ENCODE results near the gene TENM3.

Gene TENM3

GRCh38 chr4:182453830-182454229, 210.6 kb downstream of the TENM3 start:
- no peaks in the 10 kb centered on the region for H4K20me1 ChIP-seq (ENCODE audit: insufficient read depth, low read length)
- no peak for TF ChIP-seq EZH2phosphoT487 (IDR thresholded peaks at IDR 0.05; ENCODE audit: low read depth)
- no peak for TF ChIP-seq CTCF (IDR thresholded peaks at IDR 0.05; ENCODE audit: low read depth, low read length)
- no peaks in the 10 kb centered on the region for H3K36me3 ChIP-seq (replicated peaks; ENCODE audit: low read depth, low read length)
- H2AFZ ChIP-seq (ENCODE audit: low read depth, low read length) = no peak overlapping the region
- H3K4me1 ChIP-seq (ENCODE audit: low read length) = no peaks in the 10 kb centered on the region
- no peaks in the 10 kb centered on the region for H3K79me2 ChIP-seq (ENCODE audit: low read length)
- H3K9ac ChIP-seq (ENCODE audit: low read length) = no peak overlapping the region
- no peak overlapping the region for H3K4me2 ChIP-seq (ENCODE audit: low read length)
- no peak overlapping the region for H3K4me3 ChIP-seq (ENCODE audit: low read length)
- H3K9me3 ChIP-seq (ENCODE audit: insufficient read depth, low read length) = no peaks in the 10 kb centered on the region
- H3K27ac ChIP-seq (ENCODE audit: low read length) = no peak overlapping the region
- H3K27me3 ChIP-seq (ENCODE audit: low read depth, low read length) = no peaks in the 10 kb centered on the region

- Histone ChIP-seq H3K4me3 (ENCODE audit: low read length) (no peak overlapping the region), H3K4me2 (ENCODE audit: low read length) (no peak overlapping the region), H3K27me3 (ENCODE audit: low read depth, low read length) (no peaks in the 10 kb centered on the region), H3K36me3 (replicated peaks; ENCODE audit: low read depth, low read length) (no peaks in the 10 kb centered on the region), H3K9ac (ENCODE audit: low read length) (no peak overlapping the region), H3K4me1 (ENCODE audit: low read length) (no peaks in the 10 kb centered on the region), H2AFZ (ENCODE audit: low read depth, low read length) (no peak overlapping the region), H3K79me2 (ENCODE audit: low read length) (no peaks in the 10 kb centered on the region), H4K20me1 (ENCODE audit: insufficient read depth, low read length) (no peaks in the 10 kb centered on the region), H3K27ac (ENCODE audit: low read length) (no peak overlapping the region), H3K9me3 (ENCODE audit: insufficient read depth, low read length) (no peaks in the 10 kb centered on the region)
- TF ChIP-seq CTCF (IDR thresholded peaks at IDR 0.05; ENCODE audit: low read depth, low read length) (no peak), EZH2phosphoT487 (IDR thresholded peaks at IDR 0.05; ENCODE audit: low read depth) (no peak)
Observed at GRCh38 chr4:182454440-182455013, 211.3 kb downstream of the TENM3 start.

GRCh38 chr4:182465114-182465513, 221.9 kb downstream of the TENM3 start:
- Histone ChIP-seq H3K4me1 (ENCODE audit: low read length) (no peaks in the 10 kb centered on the region), H4K20me1 (ENCODE audit: insufficient read depth, low read length) (no peaks in the 10 kb centered on the region), H3K4me2 (ENCODE audit: low read length) (no peak overlapping the region), H2AFZ (ENCODE audit: low read depth, low read length) (no peak overlapping the region), H3K9me3 (ENCODE audit: insufficient read depth, low read length) (no peaks in the 10 kb centered on the region), H3K4me3 (ENCODE audit: low read length) (no peak overlapping the region), H3K36me3 (replicated peaks; ENCODE audit: low read depth, low read length) (no peaks in the 10 kb centered on the region), H3K9ac (ENCODE audit: low read length) (no peak overlapping the region), H3K27ac (ENCODE audit: low read length) (no peak overlapping the region), H3K27me3 (ENCODE audit: low read depth, low read length) (no peaks in the 10 kb centered on the region), H3K79me2 (ENCODE audit: low read length) (no peaks in the 10 kb centered on the region)
- TF ChIP-seq EZH2phosphoT487 (IDR thresholded peaks at IDR 0.05; ENCODE audit: low read depth) (no peak), CTCF (IDR thresholded peaks at IDR 0.05; ENCODE audit: low read depth, low read length) (no peak)

DNA sequence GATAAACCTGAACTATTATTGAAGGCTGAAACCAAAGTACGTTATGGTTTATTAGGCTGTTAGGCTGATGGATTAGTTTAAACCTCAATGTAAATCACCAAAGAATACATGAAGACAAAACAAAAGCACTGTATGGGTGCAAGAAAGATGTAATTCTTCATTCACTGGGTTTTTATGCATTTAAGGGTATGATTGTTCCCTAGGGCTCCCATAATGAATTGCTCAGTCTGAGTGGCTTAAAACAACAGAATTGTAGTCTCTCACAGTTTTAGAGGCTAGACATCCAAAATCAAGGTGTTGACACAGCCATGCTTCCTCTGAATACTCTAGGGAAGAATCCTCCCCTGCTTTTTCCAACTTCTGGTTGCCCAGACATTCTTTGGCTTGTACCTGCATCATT, 222.8 kb downstream of the TENM3 start:
- H4K20me1 ChIP-seq (ENCODE audit: insufficient read depth, low read length) = no peaks in the 10 kb centered on the region
- H3K4me1 ChIP-seq (ENCODE audit: low read length) = no peaks in the 10 kb centered on the region
- no peak for TF ChIP-seq CTCF (IDR thresholded peaks at IDR 0.05; ENCODE audit: low read depth, low read length)
- TF ChIP-seq EZH2phosphoT487 (IDR thresholded peaks at IDR 0.05; ENCODE audit: low read depth) = no peak
- no peak overlapping the region for H3K27ac ChIP-seq (ENCODE audit: low read length)
- H3K4me3 ChIP-seq (ENCODE audit: low read length) = no peak overlapping the region
- H3K9ac ChIP-seq (ENCODE audit: low read length) = no peak overlapping the region
- H3K27me3 ChIP-seq (ENCODE audit: low read depth, low read length) = no peaks in the 10 kb centered on the region
- no peaks in the 10 kb centered on the region for H3K79me2 ChIP-seq (ENCODE audit: low read length)
- H2AFZ ChIP-seq (ENCODE audit: low read depth, low read length) = no peak overlapping the region
- no peak overlapping the region for H3K4me2 ChIP-seq (ENCODE audit: low read length)
- H3K36me3 ChIP-seq (replicated peaks; ENCODE audit: low read depth, low read length) = no peaks in the 10 kb centered on the region
- no peaks in the 10 kb centered on the region for H3K9me3 ChIP-seq (ENCODE audit: insufficient read depth, low read length)
